HG03439 (cell line): ENCODE measurements around the gene DCTPP1.

ENCODE experiments used
- ATAC-seq: cut with Tn5 transposase; IDR thresholded peaks from one replicate; pipeline ENCODE4 v1.9.1; 2021; ENCODE audit warnings: mild to moderate bottlenecking, moderate library complexity; ENCODE audit not compliant: unreplicated experiment

The DCTPP1 gene

GRCh38 chr16:30447512-30448226, 17.8 kb upstream of the DCTPP1 start:
- no peak for ATAC-seq

DNA sequence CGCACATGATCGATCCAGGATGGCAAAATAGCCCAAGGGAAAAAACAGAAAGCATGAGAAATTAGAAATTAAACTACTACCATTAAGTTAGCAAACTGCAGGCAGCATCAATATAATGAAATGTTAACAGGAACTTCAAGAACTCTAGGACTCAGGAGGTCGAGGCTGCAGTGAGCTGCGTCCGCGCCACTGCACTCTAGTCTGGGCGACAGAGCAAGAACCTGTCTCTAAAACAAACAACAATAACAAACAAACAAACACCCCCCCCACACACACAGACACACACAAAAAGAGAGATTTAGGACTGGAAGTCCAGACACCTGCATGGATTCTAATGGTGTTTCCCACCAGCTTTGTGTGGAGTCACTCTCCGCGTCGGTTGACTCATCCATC, 16.4 kb upstream of the DCTPP1 start:
- ATAC-seq, result no peak

GRCh38 chr16:30445408-30446202, 15.8 kb upstream of the DCTPP1 start, which contains the start of gene SEPHS2:
Gene SEPHS2 (minus strand): TSS chr16:30445874. CDS start chr16:30445727, 147 bp downstream.
- peak; percentile 84 for ATAC-seq

GRCh38 chr16:30445149-30445407, 15.2 kb upstream of the DCTPP1 start:
- ATAC-seq, result no peak

- ATAC-seq, result no peak
Measured at GRCh38 chr16:30444231-30445148, 14.7 kb upstream of the DCTPP1 start.

DNA sequence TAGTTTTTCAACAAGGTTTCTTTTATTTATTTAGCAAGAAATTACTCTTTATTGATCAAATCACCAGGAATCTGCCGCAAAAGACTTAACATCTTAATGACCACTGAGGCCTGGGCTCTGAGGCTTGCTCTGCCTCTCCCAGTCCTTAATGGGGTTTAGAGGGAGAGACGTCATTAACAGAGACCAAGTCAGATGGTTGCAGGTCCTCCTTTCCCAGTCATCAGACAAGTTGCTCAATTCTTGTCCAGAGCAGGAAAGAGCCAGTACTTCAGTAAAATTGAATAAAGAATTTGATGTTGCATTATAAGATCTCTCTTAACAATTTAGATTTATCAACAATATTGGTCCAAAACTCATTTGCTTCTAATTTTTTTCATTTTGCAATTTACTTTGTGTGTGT, 13.8 kb upstream of the DCTPP1 start:
- ATAC-seq, result no peak

DNA sequence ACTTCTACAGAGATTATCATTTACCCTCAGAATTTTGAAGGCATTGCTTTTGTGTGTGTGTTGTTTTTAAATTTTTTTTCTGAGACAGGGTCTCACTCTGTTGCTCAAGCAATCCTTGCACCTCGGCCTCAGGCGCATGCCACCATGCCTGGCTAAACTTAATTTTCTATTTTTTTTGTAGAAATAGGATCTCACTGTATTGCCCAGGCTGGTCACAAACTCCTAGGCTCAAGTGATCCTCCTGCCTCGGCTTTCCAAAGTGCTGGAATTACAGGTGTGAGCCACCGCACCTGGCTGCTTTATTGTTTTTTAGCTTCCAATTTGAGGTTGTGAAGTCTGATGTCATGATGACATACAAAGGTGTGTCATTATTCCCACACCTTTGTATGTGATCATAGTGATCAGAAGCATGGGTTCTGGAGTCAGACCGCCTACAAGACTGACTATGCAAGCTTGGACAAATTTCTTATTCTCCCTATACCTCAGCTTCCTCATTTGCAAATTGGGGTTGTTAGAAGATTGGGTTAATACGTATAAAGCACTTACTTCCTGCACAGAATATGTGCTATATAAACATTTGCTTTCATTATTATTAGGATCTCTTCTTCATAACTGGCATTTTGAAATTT, 10.0 kb upstream of the DCTPP1 start:
- ATAC-seq, result no peak

GRCh38 chr16:30438835-30439234, 9.0 kb upstream of the DCTPP1 start:
- ATAC-seq, result no peak

- ATAC-seq, result no peak
Measured at GRCh38 chr16:30437511-30438046, 7.7 kb upstream of the DCTPP1 start.

DNA sequence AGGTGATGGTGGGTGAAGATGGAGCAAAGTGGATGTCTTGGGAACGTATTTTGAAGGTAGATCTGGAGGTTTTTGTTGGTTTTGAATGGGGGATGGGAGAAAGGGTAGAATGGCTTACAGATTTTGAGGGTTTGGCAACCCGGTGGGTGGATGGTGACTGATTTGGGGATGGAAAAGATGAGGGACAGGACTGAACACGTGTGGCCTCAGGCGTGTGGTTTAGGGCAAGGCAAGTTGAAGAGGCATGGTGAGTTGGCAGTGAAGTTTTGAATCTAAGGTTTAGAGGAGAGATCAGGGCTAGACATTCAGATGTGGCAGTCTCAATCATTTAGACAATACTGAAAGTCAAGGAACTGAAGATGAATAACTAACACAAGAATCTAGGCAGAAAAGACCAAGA, 5.0 kb upstream of the DCTPP1 start:
- no peak for ATAC-seq

DNA sequence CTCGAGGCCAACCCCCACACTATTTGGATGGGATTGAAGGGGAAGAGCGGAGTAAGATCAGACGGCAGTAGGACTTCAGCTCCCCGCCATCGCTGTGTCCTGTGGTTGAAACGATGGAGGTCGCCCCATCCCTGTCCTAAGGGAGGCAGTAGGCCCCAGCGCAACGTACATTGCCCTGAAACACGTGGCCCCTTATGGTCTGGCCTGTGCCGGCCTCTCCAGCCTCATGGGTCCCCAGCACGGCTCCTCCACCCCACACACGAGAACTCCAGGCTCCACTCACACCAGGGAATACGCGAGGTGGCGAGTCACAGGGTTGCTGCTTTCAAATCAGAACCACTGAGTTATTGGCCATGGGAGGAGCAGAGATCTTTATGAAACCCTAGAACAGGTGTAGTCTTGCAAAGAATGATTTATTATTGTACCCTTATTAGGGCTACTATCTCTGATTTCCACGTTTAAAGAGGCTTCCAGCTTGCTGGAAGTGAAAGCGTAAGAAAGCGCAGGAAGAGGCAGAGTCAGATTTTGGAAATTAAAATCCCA, 669 bp upstream of the DCTPP1 start:
- ATAC-seq, result peak; percentile 14

GRCh38 chr16:30429418-30429677, 482 bp downstream of the DCTPP1 start:
- no peak for ATAC-seq

- no peak for ATAC-seq
Measured at GRCh38 chr16:30428055-30428454, 1.8 kb downstream of the DCTPP1 start.

- ATAC-seq, result no peak
Measured at GRCh38 chr16:30421010-30421409, 8.8 kb downstream of the DCTPP1 start.

GRCh38 chr16:30418350-30419181, 11.3 kb downstream of the DCTPP1 start:
- ATAC-seq, result no peak

GRCh38 chr16:30417529-30418349, 12.1 kb downstream of the DCTPP1 start:
- ATAC-seq, result peak; percentile 83

GRCh38 chr16:30416624-30417528, 13.0 kb downstream of the DCTPP1 start:
- ATAC-seq, result no peak

- ATAC-seq, result no peak
Measured at GRCh38 chr16:30416047-30416603, 13.7 kb downstream of the DCTPP1 start.
